Stimulated activated memory B cell treated with anti-CD40 and anti-IgM and Interleukin-4, amounts not matched to agents 10 μg/mL and 1 μg/mL and 100 μg/mL, for 72 hours (primary cell): ENCODE data around the gene RPL18A.
A peak's percentile ranks its signal among the peaks of the same experiment; 100 is the strongest.

Experiments used
- ATAC-seq: fragments of 150-1000 bp; cut with Tn5 transposase; 2 replicates; pipeline ENCODE4 v1.10.0; 2021
- H3K27ac Mint-ChIP-seq: one replicate; pipeline ENCODE4 v1.8.0; 2022; ENCODE audit warnings: mild to moderate bottlenecking, mixed read lengths
- H3K27me3 Mint-ChIP-seq: one replicate; pipeline ENCODE4 v1.8.0; 2022; ENCODE audit warnings: mixed read lengths
- H3K36me3 Mint-ChIP-seq: one replicate; pipeline ENCODE4 v1.8.0; 2022; ENCODE audit warnings: mixed read lengths
- H3K4me1 Mint-ChIP-seq: one replicate; pipeline ENCODE4 v1.8.0; 2022; ENCODE audit warnings: mixed read lengths
- H3K4me3 Mint-ChIP-seq: one replicate; pipeline ENCODE4 v1.8.0; 2022; ENCODE audit warnings: mild to moderate bottlenecking, moderate library complexity, mixed read lengths
- H3K9me3 Mint-ChIP-seq: one replicate; pipeline ENCODE4 v1.8.0; 2022; ENCODE audit warnings: mixed read lengths

The RPL18A gene

GRCh38 chr19:17855280-17856152 lies 4.2 kb upstream of the RPL18A start:
- peak overlapping the region; percentile 36 for H3K27ac Mint-ChIP-seq
- ATAC-seq = peak; percentile 56

GRCh38 chr19:17860331-17860992 lies 752 bp downstream of the RPL18A start:
- Mint-ChIP-seq H3K9me3 (no peaks in the 10 kb centered on the region), H3K4me1 (peaks cover 57% of the 10 kb centered on the region)

More at GRCh38 chr19:17855280-17856152, 4.2 kb upstream of the RPL18A start:
- peaks cover 28% of the 10 kb centered on the region for H3K4me1 Mint-ChIP-seq
- peaks cover 8% of the 10 kb centered on the region for H3K36me3 Mint-ChIP-seq
- H3K4me3 Mint-ChIP-seq = no peak overlapping the region
- no peaks in the 10 kb centered on the region for H3K9me3 Mint-ChIP-seq
- H3K27me3 Mint-ChIP-seq = no peaks in the 10 kb centered on the region

GRCh38 chr19:17860993-17861360 lies 1.3 kb downstream of the RPL18A start:
- Mint-ChIP-seq H3K9me3 (no peaks in the 10 kb centered on the region), H3K27ac (peak overlapping the region; percentile 90), H3K4me1 (peaks cover 57% of the 10 kb centered on the region), H3K36me3 (peaks cover 50% of the 10 kb centered on the region), H3K27me3 (no peaks in the 10 kb centered on the region), H3K4me3 (peak overlapping the region; percentile 92)
- no peak for ATAC-seq

More at GRCh38 chr19:17860331-17860992, 752 bp downstream of the RPL18A start:
- H3K4me3 Mint-ChIP-seq = peak overlapping the region; percentile 92
- H3K27ac Mint-ChIP-seq = peak overlapping the region; percentile 90
- no peak for ATAC-seq
- H3K27me3 Mint-ChIP-seq = no peaks in the 10 kb centered on the region
- peaks cover 50% of the 10 kb centered on the region for H3K36me3 Mint-ChIP-seq

- peak overlapping the region; percentile 92 for H3K4me3 Mint-ChIP-seq
- no peak for ATAC-seq
- H3K9me3 Mint-ChIP-seq = no peaks in the 10 kb centered on the region
- H3K4me1 Mint-ChIP-seq = peaks cover 60% of the 10 kb centered on the region
- peak overlapping the region; percentile 90 for H3K27ac Mint-ChIP-seq
- no peaks in the 10 kb centered on the region for H3K27me3 Mint-ChIP-seq
- peaks cover 50% of the 10 kb centered on the region for H3K36me3 Mint-ChIP-seq
Observed at GRCh38 chr19:17861542-17862402, 2.1 kb downstream of the RPL18A start.

- ATAC-seq = no peak
- Mint-ChIP-seq H3K27ac (peak overlapping the region; percentile 90), H3K4me3 (peak overlapping the region; percentile 92), H3K9me3 (no peaks in the 10 kb centered on the region), H3K4me1 (peaks cover 60% of the 10 kb centered on the region), H3K27me3 (no peaks in the 10 kb centered on the region), H3K36me3 (peaks cover 50% of the 10 kb centered on the region)
Observed at GRCh38 chr19:17862711-17863519, 3.2 kb downstream of the RPL18A start.

GRCh38 chr19:17863520-17864182 lies 3.9 kb downstream of the RPL18A start:
- Mint-ChIP-seq H3K36me3 (peaks cover 50% of the 10 kb centered on the region), H3K9me3 (no peaks in the 10 kb centered on the region)

GRCh38 chr19:17865364-17866311 lies 5.9 kb downstream of the RPL18A start:
- Mint-ChIP-seq H3K27me3 (peaks cover 9% of the 10 kb centered on the region), H3K9me3 (no peaks in the 10 kb centered on the region), H3K4me1 (peaks cover 56% of the 10 kb centered on the region), H3K27ac (no peak overlapping the region), H3K36me3 (peaks cover 41% of the 10 kb centered on the region), H3K4me3 (no peak overlapping the region)
- ATAC-seq = no peak

More at GRCh38 chr19:17863520-17864182, 3.9 kb downstream of the RPL18A start:
- Mint-ChIP-seq H3K27me3 (no peaks in the 10 kb centered on the region), H3K4me3 (peak overlapping the region; percentile 15), H3K4me1 (peaks cover 60% of the 10 kb centered on the region), H3K27ac (peak overlapping the region; percentile 90)
- ATAC-seq = no peak

GRCh38 chr19:17866312-17866963 lies 6.7 kb downstream of the RPL18A start:
- Mint-ChIP-seq H3K27me3 (peaks cover 17% of the 10 kb centered on the region), H3K9me3 (no peaks in the 10 kb centered on the region), H3K4me3 (no peak overlapping the region), H3K27ac (no peak overlapping the region), H3K36me3 (peaks cover 33% of the 10 kb centered on the region), H3K4me1 (peaks cover 48% of the 10 kb centered on the region)
- ATAC-seq = no peak

GRCh38 chr19:17866964-17867486 lies 7.3 kb downstream of the RPL18A start:
- no peak for ATAC-seq

GRCh38 chr19:17868669-17869068 lies 9.0 kb downstream of the RPL18A start:
- Mint-ChIP-seq H3K27me3 (peaks cover 33% of the 10 kb centered on the region), H3K9me3 (no peaks in the 10 kb centered on the region), H3K27ac (no peak overlapping the region), H3K4me3 (no peak overlapping the region), H3K4me1 (peaks cover 41% of the 10 kb centered on the region), H3K36me3 (peaks cover 10% of the 10 kb centered on the region)
- no peak for ATAC-seq

More at GRCh38 chr19:17866964-17867486, 7.3 kb downstream of the RPL18A start:
- peaks cover 23% of the 10 kb centered on the region for H3K27me3 Mint-ChIP-seq
- no peaks in the 10 kb centered on the region for H3K9me3 Mint-ChIP-seq
- H3K4me3 Mint-ChIP-seq = no peak overlapping the region
- peaks cover 27% of the 10 kb centered on the region for H3K36me3 Mint-ChIP-seq
- H3K4me1 Mint-ChIP-seq = peaks cover 47% of the 10 kb centered on the region
- no peak overlapping the region for H3K27ac Mint-ChIP-seq

GRCh38 chr19:17869114-17869608 lies 9.5 kb downstream of the RPL18A start:
- peaks cover 36% of the 10 kb centered on the region for H3K4me1 Mint-ChIP-seq
- ATAC-seq = no peak
- peaks cover 6% of the 10 kb centered on the region for H3K36me3 Mint-ChIP-seq
- no peak overlapping the region for H3K4me3 Mint-ChIP-seq
- no peaks in the 10 kb centered on the region for H3K9me3 Mint-ChIP-seq
- no peak overlapping the region for H3K27ac Mint-ChIP-seq
- H3K27me3 Mint-ChIP-seq = peaks cover 33% of the 10 kb centered on the region

- Mint-ChIP-seq H3K36me3 (no peaks in the 10 kb centered on the region), H3K27ac (no peak overlapping the region), H3K4me3 (no peak overlapping the region), H3K9me3 (no peaks in the 10 kb centered on the region), H3K4me1 (peaks cover 19% of the 10 kb centered on the region), H3K27me3 (peaks cover 33% of the 10 kb centered on the region)
- no peak for ATAC-seq
Observed at GRCh38 chr19:17871032-17871877, 11.5 kb downstream of the RPL18A start.
